ENCODE results near the gene SLC22A7.
A peak's percentile ranks its signal among the peaks of the same experiment; 100 is the strongest.

Gene SLC22A7

GRCh38 chr6:43297644-43298564, at the start of gene SLC22A7:
Gene SLC22A7 (plus strand): TSS chr6:43298260. CDS start chr6:43298359, 99 bp downstream.
- no peak for DNase-seq (ENCODE audit: low read depth in 2 of 2)

- DNase-seq (ENCODE audit: low read depth in 2 of 2): no peak
Observed at GRCh38 chr6:43248791-43249190, 49.3 kb upstream of the SLC22A7 start.

- no peak for DNase-seq (ENCODE audit: low read depth in 2 of 2)
Observed at GRCh38 chr6:43250992-43251373, 47.1 kb upstream of the SLC22A7 start.

- no peak for DNase-seq (ENCODE audit: low read depth in 2 of 2)
Observed at GRCh38 chr6:43253401-43253800, 44.7 kb upstream of the SLC22A7 start.

GRCh38 chr6:43254138-43254817, 43.8 kb upstream of the SLC22A7 start:
- no peak for DNase-seq (ENCODE audit: low read depth in 2 of 2)

GRCh38 chr6:43254846-43255245, 43.2 kb upstream of the SLC22A7 start:
- no peak for DNase-seq (ENCODE audit: low read depth in 2 of 2)

- no peak for DNase-seq (ENCODE audit: low read depth in 2 of 2)
Observed at GRCh38 chr6:43255408-43256054, 42.5 kb upstream of the SLC22A7 start.

GRCh38 chr6:43256670-43257366, 41.2 kb upstream of the SLC22A7 start:
- no peak for DNase-seq (ENCODE audit: low read depth in 2 of 2)

GRCh38 chr6:43257367-43258145, 40.5 kb upstream of the SLC22A7 start:
- no peak for DNase-seq (ENCODE audit: low read depth in 2 of 2)

- no peak for DNase-seq (ENCODE audit: low read depth in 2 of 2)
Observed at GRCh38 chr6:43258180-43258579, 39.9 kb upstream of the SLC22A7 start.

GRCh38 chr6:43258807-43259686, 39.0 kb upstream of the SLC22A7 start:
- DNase-seq (ENCODE audit: low read depth in 2 of 2): no peak

GRCh38 chr6:43260791-43261190, 37.3 kb upstream of the SLC22A7 start:
- no peak for DNase-seq (ENCODE audit: low read depth in 2 of 2)

GRCh38 chr6:43261198-43261597, 36.9 kb upstream of the SLC22A7 start:
- no peak for DNase-seq (ENCODE audit: low read depth in 2 of 2)

- no peak for DNase-seq (ENCODE audit: low read depth in 2 of 2)
Observed at GRCh38 chr6:43262000-43262779, 35.9 kb upstream of the SLC22A7 start.

- no peak for DNase-seq (ENCODE audit: low read depth in 2 of 2)
Observed at GRCh38 chr6:43262780-43263313, 35.2 kb upstream of the SLC22A7 start.

GRCh38 chr6:43263314-43264178, 34.5 kb upstream of the SLC22A7 start:
- peak; percentile 48 to 61 for DNase-seq (ENCODE audit: low read depth in 2 of 2)

GRCh38 chr6:43264599-43265145, 33.4 kb upstream of the SLC22A7 start:
- no peak for DNase-seq (ENCODE audit: low read depth in 2 of 2)

GRCh38 chr6:43265564-43265963, 32.5 kb upstream of the SLC22A7 start:
- DNase-seq (ENCODE audit: low read depth in 2 of 2): no peak
